Activated CD4-positive, alpha-beta T cell treated with anti-CD3 and anti-CD28 coated beads for 24 hours (primary cell): ENCODE data around the gene PKN3.
"Not testable (repeated sequence)": the region's sequence is repeated elsewhere in the genome, so short reads cannot be mapped to it uniquely, and the experiment has no call there.

Experiments used
- DNase-seq, 2 donors: peaks; one replicate each; pipeline ENCODE4 v3.0.0-alpha.2; 2020; ENCODE audit warnings: low read depth in 2 of 2

Gene PKN3

DNA sequence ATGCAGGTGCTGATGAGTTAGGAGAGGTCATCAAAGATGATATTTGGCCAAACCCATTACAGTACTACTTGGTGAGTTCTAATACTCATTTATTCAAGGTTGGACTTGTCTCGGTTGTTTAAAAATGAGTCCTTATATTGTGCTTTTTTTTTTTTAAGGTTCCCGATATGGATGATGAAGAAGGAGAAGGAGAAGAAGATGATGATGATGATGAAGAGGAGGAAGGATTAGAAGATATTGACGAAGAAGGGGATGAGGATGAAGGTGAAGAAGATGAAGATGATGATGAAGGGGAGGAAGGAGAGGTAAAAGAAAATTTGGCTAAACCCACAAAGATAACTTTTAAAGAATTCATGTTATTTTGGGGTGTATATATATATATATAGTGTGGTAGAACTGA lies 8.6 kb upstream of the PKN3 start:
- not testable (repeated sequence) for DNase-seq

GRCh38 chr9:128694344-128694743 lies 8.0 kb upstream of the PKN3 start:
- no peak for DNase-seq

- DNase-seq: no peak
These were observed 5.2 kb upstream of the PKN3 start for GRCh38 chr9:128696923-128697707.

- DNase-seq: not testable (repeated sequence)
These were observed 3.1 kb upstream of the PKN3 start for GRCh38 chr9:128699096-128699795.

- DNase-seq: no peak
These were observed 962 bp upstream of the PKN3 start for GRCh38 chr9:128701227-128701854.

- DNase-seq: peak in 1 of 2 donors; percentile 15
These were observed 779 bp downstream of the PKN3 start for GRCh38 chr9:128702949-128703615.

DNA sequence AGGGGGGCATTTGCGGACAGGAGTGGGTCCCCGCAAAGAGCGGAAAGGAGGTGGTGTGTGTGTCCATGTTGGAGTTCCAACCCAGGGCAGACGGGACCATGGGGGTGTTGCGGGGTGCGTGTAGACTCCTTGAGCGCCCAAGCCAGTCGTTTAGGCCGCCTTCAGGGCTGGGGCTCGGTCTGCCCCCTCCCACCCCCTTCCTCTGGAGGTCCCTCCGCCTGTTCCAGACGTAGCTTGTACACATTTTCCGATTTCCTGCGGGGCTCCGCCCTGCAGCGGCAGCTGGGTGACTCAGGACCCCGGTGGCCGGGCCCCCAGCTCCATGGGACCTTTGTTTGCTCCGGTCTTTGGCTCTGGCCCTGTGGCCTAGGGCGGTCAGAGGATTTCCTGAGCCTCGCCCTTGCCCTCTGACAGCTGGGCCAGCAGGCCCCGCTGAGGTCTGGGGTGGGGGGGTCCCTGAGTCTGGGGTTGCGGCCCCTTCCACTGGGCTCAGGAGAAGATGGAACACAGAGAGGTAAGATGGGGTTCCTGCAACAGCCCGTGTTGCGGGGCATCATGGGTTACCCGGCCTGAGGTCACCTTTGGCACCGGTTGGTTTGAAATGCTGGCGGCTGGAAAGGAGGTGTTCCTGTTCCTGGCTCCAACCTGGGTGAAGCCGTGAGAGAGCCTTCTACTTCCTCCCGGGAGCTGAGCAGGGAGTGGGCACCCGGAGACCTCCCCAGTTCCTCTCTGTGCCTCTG lies 1.5 kb downstream of the PKN3 start:
- DNase-seq: no peak

DNA sequence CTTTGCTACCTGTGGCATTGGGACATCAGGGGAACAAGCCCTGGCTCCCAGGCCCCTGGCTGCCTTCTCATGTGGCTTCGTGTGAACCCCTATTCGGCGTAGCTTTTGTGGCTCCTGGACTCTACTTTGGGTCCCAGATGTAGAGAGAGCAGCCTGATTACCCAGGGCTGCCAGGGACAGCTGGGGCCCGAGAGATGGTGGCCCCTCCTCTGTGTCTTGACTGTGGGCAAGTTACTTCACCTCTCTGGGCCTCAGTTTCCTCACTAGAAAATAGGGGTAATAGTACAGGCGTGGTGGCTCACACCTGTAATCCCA lies 2.0 kb downstream of the PKN3 start:
- no peak for DNase-seq

DNA sequence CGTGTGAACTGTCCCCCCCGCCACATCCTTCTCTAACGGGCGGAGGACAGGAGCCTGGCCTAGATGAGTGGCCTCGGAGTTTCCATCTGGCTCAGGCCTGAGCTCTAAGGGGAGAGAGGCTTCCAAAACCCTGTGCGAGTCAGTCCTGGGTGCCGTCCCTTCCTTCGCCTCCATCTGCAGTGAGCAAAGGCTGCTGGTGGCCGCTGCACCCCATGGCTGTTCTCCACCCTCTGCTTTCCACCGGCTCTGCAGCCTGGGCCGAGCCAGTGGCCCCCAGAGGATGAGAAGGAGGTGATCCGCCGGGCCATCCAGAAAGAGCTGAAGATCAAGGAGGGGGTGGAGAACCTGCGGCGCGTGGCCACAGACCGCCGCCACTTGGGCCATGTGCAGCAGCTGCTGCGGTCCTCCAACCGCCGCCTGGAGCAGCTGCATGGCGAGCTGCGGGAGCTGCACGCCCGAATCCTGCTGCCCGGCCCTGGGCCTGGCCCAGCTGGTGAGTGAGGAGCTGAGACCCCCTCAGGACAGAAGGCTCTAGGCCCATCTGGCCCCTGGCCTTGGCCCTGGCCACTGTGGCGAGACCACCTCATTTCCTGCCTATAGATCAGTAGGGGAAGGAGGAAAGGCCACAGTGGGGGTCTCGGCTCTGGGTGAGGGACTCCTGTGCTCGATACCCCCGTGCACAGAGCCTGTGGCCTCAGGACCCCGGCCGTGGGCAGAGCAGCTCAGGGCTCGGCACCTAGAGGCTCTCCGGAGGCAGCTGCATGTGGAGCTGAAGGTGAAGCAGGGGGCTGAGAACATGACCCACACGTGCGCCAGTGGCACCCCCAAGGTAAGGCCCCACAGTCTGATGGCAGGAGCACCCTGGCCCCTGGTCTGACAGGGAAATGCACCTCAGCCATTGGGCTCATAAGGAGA lies 3.0 kb downstream of the PKN3 start:
- DNase-seq: no peak

- DNase-seq: no peak
These were observed 3.7 kb downstream of the PKN3 start for GRCh38 chr9:128706045-128706444.

- no peak for DNase-seq
These were observed 4.5 kb downstream of the PKN3 start for GRCh38 chr9:128706671-128707381.

DNA sequence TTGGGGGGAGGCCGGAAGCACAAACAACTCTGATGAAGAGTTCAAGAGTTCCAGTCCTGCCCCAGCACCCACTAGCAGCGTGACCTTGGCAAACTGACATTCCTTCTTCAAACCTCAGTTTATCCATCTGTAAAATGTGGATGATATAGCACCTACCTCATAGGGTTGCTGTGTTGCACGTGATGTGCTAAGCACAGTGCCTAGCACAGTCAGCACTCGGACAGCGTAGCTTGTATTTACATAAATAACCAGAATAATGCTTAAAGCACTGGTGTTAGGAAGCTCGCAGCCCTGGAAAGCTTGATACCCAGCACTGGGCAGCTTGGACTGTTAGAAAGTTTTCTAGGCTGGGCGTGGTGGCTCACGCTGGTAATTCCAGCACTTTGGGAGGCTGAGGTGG lies 5.1 kb downstream of the PKN3 start:
- no peak for DNase-seq

DNA sequence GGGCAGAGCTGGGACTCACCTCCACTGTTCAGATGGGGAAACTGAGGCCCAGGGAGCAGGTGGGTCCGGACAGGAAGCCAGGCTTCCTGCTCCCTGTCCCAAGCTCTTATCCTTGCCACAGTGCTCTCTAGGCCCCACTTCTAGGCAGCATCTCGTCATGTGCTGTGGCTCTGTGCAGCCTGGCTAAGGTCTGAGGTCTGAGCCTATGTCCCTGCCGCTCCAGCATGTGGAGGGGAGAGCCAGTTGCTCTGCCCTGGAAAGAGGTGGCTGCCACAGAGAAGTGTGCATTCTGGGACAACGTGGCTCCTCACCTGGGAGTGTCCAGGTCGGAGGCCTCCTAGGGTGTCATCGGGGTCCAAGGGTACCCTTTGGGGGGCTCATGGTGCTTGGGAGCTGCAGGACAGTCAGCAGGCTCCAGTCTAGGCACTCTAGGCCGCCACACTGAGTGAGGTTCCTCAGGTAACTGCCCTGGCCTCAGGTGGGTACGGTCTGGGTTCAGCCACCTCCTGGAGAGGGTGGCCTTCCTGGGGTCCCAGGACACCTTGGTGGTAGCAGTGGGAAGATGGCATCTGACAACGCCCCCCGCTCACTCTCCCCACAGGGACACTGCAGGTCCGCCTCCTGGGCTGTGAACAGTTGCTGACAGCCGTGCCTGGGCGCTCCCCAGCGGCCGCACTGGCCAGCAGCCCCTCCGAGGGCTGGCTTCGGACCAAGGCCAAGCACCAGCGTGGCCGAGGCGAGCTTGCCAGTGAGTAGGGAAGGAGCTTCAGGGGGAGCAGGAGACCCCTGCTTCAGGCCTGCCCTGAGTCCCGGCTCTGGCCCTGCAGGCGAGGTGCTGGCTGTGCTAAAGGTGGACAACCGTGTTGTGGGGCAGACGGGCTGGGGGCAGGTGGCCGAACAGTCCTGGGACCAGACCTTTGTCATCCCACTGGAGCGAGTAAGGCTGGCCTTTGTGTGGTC lies 10.4 kb downstream of the PKN3 start:
- no peak for DNase-seq

GRCh38 chr9:128713411-128713780 lies 11.1 kb downstream of the PKN3 start:
- DNase-seq: no peak

DNA sequence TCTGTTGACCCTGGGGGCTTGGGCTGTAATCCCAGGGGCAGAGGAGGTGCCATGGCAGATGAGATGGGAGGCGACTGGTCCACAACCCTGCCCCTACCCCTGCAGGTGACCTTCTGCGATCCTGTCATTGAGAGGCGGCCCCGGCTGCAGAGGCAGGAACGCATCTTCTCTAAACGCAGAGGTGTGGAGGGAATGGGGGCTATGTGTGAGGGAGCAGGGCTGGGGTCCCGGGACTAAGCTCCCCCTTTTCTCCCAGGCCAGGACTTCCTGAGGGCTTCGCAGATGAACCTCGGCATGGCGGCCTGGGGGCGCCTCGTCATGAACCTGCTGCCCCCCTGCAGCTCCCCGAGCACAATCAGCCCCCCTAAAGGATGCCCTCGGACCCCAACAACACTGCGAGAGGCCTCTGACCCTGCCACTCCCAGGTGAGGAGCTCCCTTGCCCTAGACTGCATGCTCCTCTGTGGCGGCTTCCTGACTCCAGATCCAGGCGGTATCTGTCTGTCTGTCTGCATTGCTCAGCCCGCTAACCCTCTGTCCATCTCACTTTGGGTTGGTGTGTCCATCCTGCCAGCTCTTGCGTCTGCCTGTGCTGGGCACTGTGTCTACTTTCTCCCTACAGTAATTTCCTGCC lies 11.8 kb downstream of the PKN3 start:
- DNase-seq: no peak

GRCh38 chr9:128714586-128715435 lies 12.5 kb downstream of the PKN3 start:
- no peak for DNase-seq

DNA sequence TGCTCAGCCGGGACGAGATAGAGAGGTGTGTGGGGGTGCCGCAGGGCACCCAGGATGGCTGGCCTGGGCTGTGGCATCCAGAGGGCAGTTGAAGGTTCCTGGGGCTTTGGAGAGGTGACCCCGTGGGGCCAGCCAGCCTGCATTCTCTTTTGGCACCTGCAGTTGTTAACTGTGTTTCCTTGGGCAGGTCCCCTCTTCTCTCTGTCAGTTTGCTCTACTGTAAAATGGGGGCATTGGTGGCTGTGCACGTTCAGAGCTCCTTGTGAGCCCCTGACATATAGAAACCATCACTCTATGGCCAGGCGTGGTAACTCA lies 13.1 kb downstream of the PKN3 start:
- no peak for DNase-seq
